RPMI8226 (cell line): ENCODE results near the gene COA5.

Experiments
- DNase-seq: peaks from one replicate; pipeline ENCODE4 v3.0.0-alpha.2; 2015

The COA5 gene, protein sequence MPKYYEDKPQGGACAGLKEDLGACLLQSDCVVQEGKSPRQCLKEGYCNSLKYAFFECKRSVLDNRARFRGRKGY

GRCh38 chr2:98608116-98608961 is at the start of gene COA5, which contains the start of gene UNC50:
TSS of gene COA5 (minus strand) at chr2:98608512. CDS start at chr2:98608405, 107 bp downstream.
TSS of gene UNC50 (plus strand) at chr2:98608589. CDS start at chr2:98609760, 1,171 bp downstream.
- peak; percentile 93 for DNase-seq

- DNase-seq: no peak
Measured at GRCh38 chr2:98656800-98657199, 48.5 kb upstream of the COA5 start.

- DNase-seq: no peak
Measured at GRCh38 chr2:98654699-98655495, 46.6 kb upstream of the COA5 start.

GRCh38 chr2:98650998-98651397 is 42.7 kb upstream of the COA5 start:
- DNase-seq: no peak

DNA sequence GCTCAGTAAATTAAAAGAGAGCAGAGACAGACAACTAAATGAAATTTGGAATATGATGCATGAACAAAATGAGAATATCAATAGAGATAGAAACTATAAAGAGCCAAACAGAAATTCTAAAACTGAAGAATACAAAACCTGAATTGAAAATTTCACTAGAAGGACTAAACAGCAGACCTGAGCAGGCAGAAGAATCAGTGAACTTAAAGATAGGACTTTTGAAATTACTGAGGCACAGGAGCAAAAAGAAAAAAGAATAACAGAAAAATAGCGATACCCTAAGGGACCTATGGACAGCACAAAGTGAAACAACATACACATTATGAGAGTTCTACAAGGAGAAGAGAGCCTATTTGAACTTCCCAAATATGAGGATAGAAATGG is 41.7 kb upstream of the COA5 start:
- DNase-seq: no peak

DNA sequence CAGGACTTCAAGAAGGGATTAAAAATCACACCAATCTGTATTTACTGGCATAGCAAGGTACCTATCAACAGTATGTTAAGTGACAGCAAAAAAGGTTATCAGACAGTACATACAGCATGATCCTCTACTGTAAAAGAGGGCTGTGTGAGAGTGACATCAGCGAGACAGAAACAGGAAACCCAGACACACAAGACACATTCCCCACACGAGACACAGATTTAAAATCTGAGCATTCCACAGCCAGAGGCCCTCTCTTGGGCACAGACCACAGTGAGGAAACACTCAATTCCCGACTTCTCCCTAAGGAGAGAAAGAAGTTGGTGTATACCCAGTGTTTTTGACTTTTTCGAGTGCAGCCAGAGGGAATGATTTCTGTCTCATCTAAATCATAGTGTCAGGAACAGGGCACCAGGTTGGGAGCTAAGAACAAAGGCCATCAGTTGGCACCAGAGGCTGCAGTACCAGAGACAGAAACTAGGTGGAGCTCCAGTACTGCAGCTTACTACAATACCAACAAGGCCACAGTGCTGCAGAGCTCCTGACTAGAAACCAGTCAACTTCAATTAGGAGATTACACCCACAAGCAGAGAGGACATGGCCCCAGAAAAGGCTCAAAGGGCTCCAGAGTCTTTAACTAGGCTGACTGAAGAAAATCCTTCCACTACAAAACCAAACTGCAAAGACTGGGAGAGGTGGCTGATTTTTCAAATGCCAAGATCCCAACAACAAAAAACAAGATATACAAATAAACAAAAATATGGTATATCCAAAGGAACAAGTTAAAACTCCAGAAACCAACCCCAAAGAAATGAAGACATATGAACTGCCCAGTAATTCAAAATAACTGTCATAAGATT is 41.1 kb upstream of the COA5 start:
- peak; percentile 78 for DNase-seq

DNA sequence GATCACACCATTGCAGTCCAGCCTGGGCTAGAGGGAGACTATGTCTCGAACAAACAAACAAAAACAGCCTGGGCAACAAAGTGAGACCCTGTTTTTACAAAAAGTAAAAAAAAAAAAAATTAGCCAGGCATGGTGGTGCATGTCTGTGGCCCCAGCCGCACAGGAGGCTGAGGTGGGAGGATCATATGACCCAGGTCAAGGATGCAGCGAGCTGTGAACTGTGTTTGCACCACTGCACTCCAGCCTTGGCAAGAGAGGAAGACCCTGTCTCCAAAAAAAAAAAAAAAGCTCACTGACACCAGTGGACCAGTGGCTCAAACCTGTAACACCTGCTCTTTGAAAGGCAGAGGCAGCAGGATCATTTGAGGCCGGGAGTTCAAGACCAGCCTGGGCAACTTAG is 40.1 kb upstream of the COA5 start:
- DNase-seq: no peak

GRCh38 chr2:98647636-98648035 is 39.3 kb upstream of the COA5 start:
- no peak for DNase-seq

DNA sequence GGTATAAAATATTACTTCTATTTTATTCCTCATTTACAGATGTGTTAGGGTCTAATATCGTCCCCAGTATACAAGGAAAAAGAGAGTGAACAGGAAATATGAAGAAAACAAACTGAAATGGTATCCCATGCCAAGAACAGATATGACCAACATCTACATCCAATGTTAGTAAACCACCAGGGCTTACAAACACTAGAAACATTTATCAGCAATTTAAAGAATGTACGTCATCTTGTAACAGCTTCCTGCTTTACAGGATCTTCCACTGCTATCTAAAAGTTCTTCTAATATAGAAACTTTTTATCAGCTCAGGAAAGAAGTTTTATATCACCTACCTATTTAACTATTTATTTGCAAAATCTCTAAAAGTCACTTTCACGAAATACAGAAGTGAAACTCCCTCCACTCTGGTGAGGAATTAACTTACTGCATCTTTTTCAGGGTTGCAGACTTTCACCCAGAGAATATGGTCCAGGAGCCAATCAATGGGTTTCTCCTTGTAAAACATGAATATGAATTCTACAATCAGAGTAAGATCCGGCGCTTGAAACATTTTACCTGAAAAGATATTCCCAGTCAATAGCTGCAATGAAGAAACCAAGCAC is 35.3 kb upstream of the COA5 start:
- DNase-seq: no peak

DNA sequence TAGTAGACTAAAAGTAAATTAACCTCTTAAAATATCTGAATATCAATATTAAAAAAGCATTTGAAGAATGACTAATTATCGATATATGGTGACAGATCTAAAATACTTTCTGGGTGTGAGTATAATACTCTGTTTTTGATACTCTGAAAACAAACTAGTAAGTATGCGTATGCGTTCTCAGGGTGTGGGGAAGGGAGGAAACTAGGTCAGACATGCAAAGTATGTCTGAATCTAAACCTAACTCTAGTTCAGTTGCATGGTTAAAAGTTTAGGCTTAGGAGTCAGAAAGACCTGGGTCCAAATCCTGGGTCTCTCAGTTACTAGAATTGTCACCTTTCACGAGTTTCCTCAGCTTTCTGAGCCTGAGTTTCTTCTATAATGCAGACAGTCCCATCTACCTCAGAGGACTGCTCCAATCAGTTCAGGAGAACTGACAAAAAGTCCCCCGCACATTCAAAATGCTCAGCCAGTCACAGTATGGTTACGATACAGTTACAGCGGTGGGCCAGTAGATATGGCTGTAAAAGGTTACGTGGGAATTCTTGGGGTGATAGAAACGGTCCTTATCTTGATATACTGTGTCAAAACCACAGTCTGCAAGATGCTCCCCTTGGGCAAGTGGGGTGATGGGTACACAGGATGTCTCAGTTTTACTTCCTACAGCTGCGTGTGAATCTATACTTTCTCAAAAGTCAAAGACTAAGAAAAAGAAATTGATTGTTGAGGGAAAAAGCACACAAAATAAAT is 29.3 kb upstream of the COA5 start:
- DNase-seq: no peak

- peak; percentile 8 for DNase-seq
Measured at GRCh38 chr2:98634406-98635092, 26.2 kb upstream of the COA5 start.

GRCh38 chr2:98632351-98632750 is 24.0 kb upstream of the COA5 start:
- DNase-seq: no peak

DNA sequence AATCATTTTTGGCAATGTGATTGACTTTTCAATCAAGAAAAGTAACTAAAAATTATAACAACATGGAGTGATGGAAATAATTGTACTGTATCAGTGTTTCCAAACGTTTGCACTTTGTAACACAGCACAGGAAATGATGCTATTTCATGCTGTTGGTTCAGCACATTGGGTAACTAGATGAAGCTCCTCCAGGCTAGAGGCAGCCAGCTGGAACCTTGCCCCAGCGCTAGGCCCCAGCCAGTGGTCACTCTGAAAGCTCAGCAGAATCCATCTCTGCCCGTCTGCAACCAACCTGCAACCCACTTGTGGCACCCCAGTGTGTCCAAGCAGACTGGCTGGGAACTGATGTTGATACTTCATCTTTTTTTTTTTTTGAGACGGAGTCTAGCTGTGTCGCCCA is 15.3 kb upstream of the COA5 start:
- DNase-seq: peak; percentile 43

- DNase-seq: no peak
Measured at GRCh38 chr2:98617149-98617548, 8.8 kb upstream of the COA5 start.

DNA sequence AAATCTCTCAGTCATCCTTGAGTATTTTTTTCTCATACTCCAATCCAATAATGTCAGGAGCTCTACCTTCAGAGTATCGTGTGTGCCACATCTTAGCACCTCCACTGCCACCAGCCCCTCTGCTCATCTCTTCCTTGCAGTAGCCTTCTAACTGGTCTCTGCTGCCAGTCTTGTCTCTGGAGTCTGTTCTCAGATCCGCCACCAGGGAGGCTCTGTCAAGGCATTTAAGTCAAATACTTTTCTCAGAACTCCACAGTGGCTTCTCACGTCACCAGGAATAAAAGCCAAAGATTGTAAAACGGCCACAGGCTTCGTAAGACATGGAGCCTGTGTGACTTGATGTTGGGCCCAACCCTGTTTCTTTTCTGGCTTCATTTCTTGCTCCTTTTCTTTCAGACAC is 7.2 kb upstream of the COA5 start:
- no peak for DNase-seq

DNA sequence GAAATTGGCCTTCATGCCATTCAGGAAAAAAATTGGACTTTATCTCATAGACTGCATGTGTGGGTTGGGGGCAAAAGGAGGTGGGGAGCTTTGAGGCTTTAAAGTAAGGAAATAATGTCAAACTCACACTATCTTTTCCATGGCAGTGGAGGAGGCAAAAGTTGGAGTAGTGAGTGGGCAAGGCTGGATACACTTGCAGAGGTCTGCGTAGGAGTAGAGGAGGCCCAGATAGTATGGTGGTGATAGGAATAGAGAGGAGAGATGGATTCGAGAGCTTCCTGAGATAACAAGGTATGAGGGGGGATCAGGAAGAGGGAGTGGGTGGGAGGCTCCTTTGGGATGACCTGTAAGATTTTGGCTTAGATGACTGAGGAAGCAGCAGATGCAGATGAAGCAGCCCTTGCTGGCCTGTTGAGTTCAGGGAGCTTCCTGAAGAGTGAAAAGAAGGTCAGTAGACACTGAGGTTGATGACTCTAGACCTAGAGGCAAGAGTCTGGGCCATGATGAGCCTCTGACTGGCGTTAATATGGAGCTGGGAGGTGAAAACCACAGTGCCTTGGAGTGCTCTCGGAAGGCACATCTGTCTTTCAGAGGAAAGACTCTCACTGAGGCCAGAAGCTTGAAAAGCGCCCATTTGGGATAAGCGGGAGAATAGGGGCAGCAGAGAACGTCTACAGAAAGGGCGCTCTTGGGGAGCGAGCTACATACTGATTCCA is 5.9 kb upstream of the COA5 start:
- DNase-seq: no peak

DNA sequence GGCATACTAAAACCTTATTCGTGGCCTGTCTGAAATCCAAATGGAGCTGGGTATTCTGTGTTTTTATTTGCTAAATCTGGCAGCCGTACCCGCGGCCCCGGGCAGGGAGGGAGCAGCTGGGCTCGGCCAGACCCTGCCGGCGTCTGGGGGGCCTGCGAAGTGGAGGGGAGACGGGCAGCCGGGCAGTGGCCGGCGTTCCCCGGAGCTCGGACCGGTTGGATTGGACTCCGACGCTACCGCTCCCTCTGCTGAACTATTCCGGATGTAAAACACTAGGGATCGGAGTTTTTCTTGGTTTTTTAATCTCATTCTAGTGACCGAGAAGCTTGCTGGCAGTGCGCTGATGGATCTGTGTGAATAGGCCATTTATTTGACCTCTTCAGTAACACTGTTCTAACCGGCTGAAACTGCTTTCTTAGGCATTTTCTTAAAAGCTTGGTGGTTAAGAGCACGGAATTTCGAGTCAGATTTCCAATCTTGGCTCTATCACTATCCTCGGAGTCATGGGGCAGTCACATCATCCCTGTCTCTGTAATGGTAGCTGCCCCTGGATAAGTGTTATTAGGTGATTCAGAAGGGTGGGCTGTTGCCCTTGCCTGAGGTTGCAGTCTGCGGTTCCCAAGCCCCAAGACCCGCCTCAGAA is 771 bp upstream of the COA5 start:
- DNase-seq: peak; percentile 25

- no peak for DNase-seq
Measured at GRCh38 chr2:98607741-98608115, 584 bp downstream of the COA5 start.

GRCh38 chr2:98607104-98607503 is 1.2 kb downstream of the COA5 start:
- no peak for DNase-seq

GRCh38 chr2:98606431-98606830 is 1.9 kb downstream of the COA5 start:
- DNase-seq: no peak
